SK-N-MC (cell line): Measurements from ENCODE around the gene FRA10AC1.

ENCODE experiments used
- FOXP2 ChIP-seq: optimal IDR thresholded peaks from 2 replicates; pipeline ENCODE3; 2011; ENCODE audit warnings: mild to moderate bottlenecking, moderate library complexity; ENCODE audit not compliant: insufficient read depth; ENCODE audit errors: extremely low read length, control extremely low read depth
- POLR2AphosphoS5 ChIP-seq: IDR thresholded peaks from 2 replicates; pipeline ENCODE4 v1.6.1; 2012; ENCODE audit warnings: mild to moderate bottlenecking, low read depth, low read length, borderline replicate concordance

DNA sequence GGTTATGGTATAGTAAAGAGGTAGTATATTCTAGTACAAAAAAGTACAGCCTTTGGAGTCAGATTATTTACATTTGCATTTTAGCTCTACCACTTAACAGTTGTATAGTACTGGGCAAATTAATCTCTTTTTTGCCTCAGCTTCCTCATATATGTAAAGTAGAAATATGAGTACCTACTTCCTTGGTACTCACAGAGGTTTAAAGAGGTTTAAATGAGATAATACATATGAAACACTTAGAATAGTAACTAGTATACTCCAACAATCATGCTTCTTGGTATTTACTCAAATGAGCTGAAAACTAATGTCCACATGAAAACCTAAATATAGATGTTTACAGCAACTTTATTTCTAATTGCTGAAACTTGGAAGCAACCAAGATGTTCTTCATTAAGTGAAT lies 14.7 kb downstream of the FRA10AC1 start:
- TF ChIP-seq FOXP2: no peak
- no peak for TF ChIP-seq POLR2AphosphoS5
